HFFc6 (cell line): ENCODE data around the gene GLG1. TPM values are rescaled to one million over a fixed set of nuclear protein-coding genes. Genes with fewer than 3 reads are reported as not detected.
A peak's percentile ranks its signal among the peaks of the same experiment; 100 is the strongest.

Experiments used
- DNase-seq: peaks from one replicate; pipeline ENCODE4 v3.0.0-alpha.2; 2018
- H3K27ac Mint-ChIP-seq: 2 replicates; pipeline ENCODE4 v1.8.0; 2020; ENCODE audit warnings: mild to moderate bottlenecking, mixed read lengths
- H3K27me3 Mint-ChIP-seq: 2 replicates; pipeline ENCODE4 v1.8.0; 2021; ENCODE audit warnings: mild to moderate bottlenecking, moderate library complexity, mixed read lengths; ENCODE audit not compliant: insufficient read depth
- H3K36me3 Mint-ChIP-seq: 2 replicates; pipeline ENCODE4 v1.8.0; 2021; ENCODE audit warnings: low read depth, mixed read lengths
- H3K4me1 Mint-ChIP-seq: 2 replicates; pipeline ENCODE4 v1.8.0; 2020; ENCODE audit warnings: low read depth, mixed read lengths
- H3K4me3 Mint-ChIP-seq: 2 replicates; pipeline ENCODE4 v1.8.0; 2020; ENCODE audit warnings: mild to moderate bottlenecking, moderate library complexity, mixed read lengths
- H3K9me3 Mint-ChIP-seq: 2 replicates; pipeline ENCODE4 v1.8.0; 2020; ENCODE audit warnings: mild to moderate bottlenecking, mixed read lengths
- total RNA-seq, 6 experiments: library from RNA; stranded (reverse); fragmentation: NEBNext Ultra II Directional; extraction: Animal tissue kit (Norgen Biotek cat#: 25700); gene quantifications; 2 replicates in 1 of 6; 3 replicates in 5 of 6; pipeline ENCODE4 v1.2.3, GENCODE V29; 2021
- TF ChIP-seq, protein P1 (sequence below): fragments of 200-600 bp; sonication (generic); IDR thresholded peaks from 2 replicates; pipeline ENCODE4 v1.5.0; 2021; ENCODE audit warnings: antibody characterized with exemption, mild to moderate bottlenecking

GLG1 gene
- total RNA-seq, 6 experiments from 2014 or later = 149 to 167 (median 161) TPM

DNA sequence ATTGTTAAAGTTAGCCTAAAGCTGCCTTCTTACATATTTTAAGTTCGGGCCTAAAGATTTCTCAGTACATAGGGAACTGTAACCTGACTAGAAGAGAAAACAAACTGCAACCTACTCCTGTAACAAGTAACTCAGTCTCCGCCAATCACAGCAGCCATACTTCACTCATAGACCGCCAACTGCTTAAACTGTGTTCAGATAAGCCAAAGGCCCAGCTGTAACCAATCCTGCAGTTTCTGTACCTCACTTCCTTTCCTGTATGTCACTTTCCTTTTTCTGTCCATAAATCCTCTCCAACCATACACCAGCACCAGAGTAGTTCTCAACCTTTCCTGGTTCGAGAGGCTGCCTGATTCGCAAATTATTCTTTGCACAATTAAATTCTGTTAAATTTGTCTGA is 41.5 kb downstream of the GLG1 start:
- H3K4me1 Mint-ChIP-seq = peaks cover 57% of the 10 kb centered on the region
- no peaks in the 10 kb centered on the region for H3K9me3 Mint-ChIP-seq
- TF ChIP-seq, protein P1, sequence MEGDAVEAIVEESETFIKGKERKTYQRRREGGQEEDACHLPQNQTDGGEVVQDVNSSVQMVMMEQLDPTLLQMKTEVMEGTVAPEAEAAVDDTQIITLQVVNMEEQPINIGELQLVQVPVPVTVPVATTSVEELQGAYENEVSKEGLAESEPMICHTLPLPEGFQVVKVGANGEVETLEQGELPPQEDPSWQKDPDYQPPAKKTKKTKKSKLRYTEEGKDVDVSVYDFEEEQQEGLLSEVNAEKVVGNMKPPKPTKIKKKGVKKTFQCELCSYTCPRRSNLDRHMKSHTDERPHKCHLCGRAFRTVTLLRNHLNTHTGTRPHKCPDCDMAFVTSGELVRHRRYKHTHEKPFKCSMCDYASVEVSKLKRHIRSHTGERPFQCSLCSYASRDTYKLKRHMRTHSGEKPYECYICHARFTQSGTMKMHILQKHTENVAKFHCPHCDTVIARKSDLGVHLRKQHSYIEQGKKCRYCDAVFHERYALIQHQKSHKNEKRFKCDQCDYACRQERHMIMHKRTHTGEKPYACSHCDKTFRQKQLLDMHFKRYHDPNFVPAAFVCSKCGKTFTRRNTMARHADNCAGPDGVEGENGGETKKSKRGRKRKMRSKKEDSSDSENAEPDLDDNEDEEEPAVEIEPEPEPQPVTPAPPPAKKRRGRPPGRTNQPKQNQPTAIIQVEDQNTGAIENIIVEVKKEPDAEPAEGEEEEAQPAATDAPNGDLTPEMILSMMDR = no peak
- H3K4me3 Mint-ChIP-seq = no peak overlapping the region
- no peaks in the 10 kb centered on the region for H3K27me3 Mint-ChIP-seq
- DNase-seq = no peak
- H3K27ac Mint-ChIP-seq = no peak overlapping the region
- H3K36me3 Mint-ChIP-seq = 0 out of 2 replicates have a peak, but pooled peaks cover 4% of the 10 kb centered on the region

GRCh38 chr16:74564451-74564984 is 42.4 kb downstream of the GLG1 start:
- Mint-ChIP-seq H3K36me3 (0 out of 2 replicates have a peak, but pooled peaks cover 4% of the 10 kb centered on the region), H3K4me3 (no peak overlapping the region), H3K27ac (peak overlapping the region; percentile 70), H3K27me3 (no peaks in the 10 kb centered on the region), H3K4me1 (peaks cover 57% of the 10 kb centered on the region), H3K9me3 (no peaks in the 10 kb centered on the region)
- no peak for DNase-seq
- TF ChIP-seq, protein P1 = no peak

- Mint-ChIP-seq H3K27ac (peak overlapping the region; percentile 70), H3K27me3 (no peaks in the 10 kb centered on the region), H3K36me3 (0 out of 2 replicates have a peak, but pooled peaks cover 4% of the 10 kb centered on the region), H3K4me3 (no peak overlapping the region), H3K4me1 (peaks cover 52% of the 10 kb centered on the region), H3K9me3 (no peaks in the 10 kb centered on the region)
- TF ChIP-seq, protein P1 = no peak
- DNase-seq = peak; percentile 65
Measured at GRCh38 chr16:74563828-74564263, 43.1 kb downstream of the GLG1 start.

- Mint-ChIP-seq H3K9me3 (no peaks in the 10 kb centered on the region), H3K27ac (no peak overlapping the region), H3K36me3 (0 out of 2 replicates have a peak, but pooled peaks cover 4% of the 10 kb centered on the region), H3K4me1 (peaks cover 48% of the 10 kb centered on the region), H3K4me3 (no peak overlapping the region), H3K27me3 (no peaks in the 10 kb centered on the region)
- no peak for DNase-seq
- TF ChIP-seq, protein P1 = no peak
Measured at GRCh38 chr16:74562117-74562516, 44.8 kb downstream of the GLG1 start.

DNA sequence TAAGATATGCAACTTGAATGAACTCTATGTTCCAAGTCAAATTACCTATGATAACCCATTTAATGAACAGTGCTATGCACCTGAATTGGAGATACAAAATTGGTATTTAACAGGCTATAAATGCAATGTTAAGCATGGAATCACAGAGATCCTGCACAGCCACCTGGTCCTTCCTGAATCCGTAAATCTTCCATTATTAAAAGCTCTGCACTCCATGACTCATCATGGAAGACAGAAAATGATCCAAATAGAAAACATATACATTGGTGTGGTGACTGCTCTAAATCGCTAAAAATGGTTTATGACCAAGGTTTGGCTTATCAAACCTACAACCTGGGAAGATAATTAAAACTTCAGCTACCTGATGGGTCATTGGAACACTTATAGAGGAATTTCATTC is 45.3 kb downstream of the GLG1 start:
- no peak for DNase-seq
- Mint-ChIP-seq H3K4me3 (no peak overlapping the region), H3K27ac (no peak overlapping the region), H3K4me1 (peaks cover 45% of the 10 kb centered on the region), H3K36me3 (0 out of 2 replicates have a peak, but pooled peaks cover 4% of the 10 kb centered on the region), H3K9me3 (no peaks in the 10 kb centered on the region), H3K27me3 (no peaks in the 10 kb centered on the region)
- TF ChIP-seq, protein P1 = no peak
